ENCODE data around the gene URM1.

URM1 gene

GRCh38 chr9:128344931-128345605 is 26.1 kb upstream of the URM1 start:
- DNase-seq (ENCODE audit: extremely low read depth in 1 of 2, low read depth in 1 of 2) = no peak

GRCh38 chr9:128349125-128349524 is 22.0 kb upstream of the URM1 start:
- no peak for DNase-seq (ENCODE audit: extremely low read depth in 1 of 2, low read depth in 1 of 2)

- no peak for DNase-seq (ENCODE audit: extremely low read depth in 1 of 2, low read depth in 1 of 2)
Measured at GRCh38 chr9:128349772-128350171, 21.4 kb upstream of the URM1 start.

- no peak for DNase-seq (ENCODE audit: extremely low read depth in 1 of 2, low read depth in 1 of 2)
Measured at GRCh38 chr9:128355451-128355850, 15.7 kb upstream of the URM1 start.

- no peak for DNase-seq (ENCODE audit: extremely low read depth in 1 of 2, low read depth in 1 of 2)
Measured at GRCh38 chr9:128358090-128358489, 13.1 kb upstream of the URM1 start.

- no peak for DNase-seq (ENCODE audit: extremely low read depth in 1 of 2, low read depth in 1 of 2)
Measured at GRCh38 chr9:128358861-128359260, 12.3 kb upstream of the URM1 start.

- DNase-seq (ENCODE audit: extremely low read depth in 1 of 2, low read depth in 1 of 2) = no peak
Measured at GRCh38 chr9:128360826-128361225, 10.3 kb upstream of the URM1 start.

- no peak for DNase-seq (ENCODE audit: extremely low read depth in 1 of 2, low read depth in 1 of 2)
Measured at GRCh38 chr9:128361296-128361985, 9.7 kb upstream of the URM1 start.

GRCh38 chr9:128361986-128362646 is 9.1 kb upstream of the URM1 start:
- peak in 1 of 2 donors; percentile 42 for DNase-seq (ENCODE audit: extremely low read depth in 1 of 2, low read depth in 1 of 2)

GRCh38 chr9:128362774-128363173 is 8.4 kb upstream of the URM1 start:
- no peak for DNase-seq (ENCODE audit: extremely low read depth in 1 of 2, low read depth in 1 of 2)

GRCh38 chr9:128365525-128365924 is 5.6 kb upstream of the URM1 start:
- DNase-seq (ENCODE audit: extremely low read depth in 1 of 2, low read depth in 1 of 2) = no peak

GRCh38 chr9:128369024-128369706 is 2.0 kb upstream of the URM1 start:
- no peak for DNase-seq (ENCODE audit: extremely low read depth in 1 of 2, low read depth in 1 of 2)

GRCh38 chr9:128370367-128370751 is 815 bp upstream of the URM1 start:
- no peak for DNase-seq (ENCODE audit: extremely low read depth in 1 of 2, low read depth in 1 of 2)

- no peak for DNase-seq (ENCODE audit: extremely low read depth in 1 of 2, low read depth in 1 of 2)
Measured at GRCh38 chr9:128371630-128372117, 500 bp downstream of the URM1 start.

- no peak for DNase-seq (ENCODE audit: extremely low read depth in 1 of 2, low read depth in 1 of 2)
Measured at GRCh38 chr9:128372188-128372641, 1.0 kb downstream of the URM1 start.

GRCh38 chr9:128372784-128373183 is 1.6 kb downstream of the URM1 start:
- DNase-seq (ENCODE audit: extremely low read depth in 1 of 2, low read depth in 1 of 2) = no peak

GRCh38 chr9:128374221-128374675 is 3.1 kb downstream of the URM1 start:
- no peak for DNase-seq (ENCODE audit: extremely low read depth in 1 of 2, low read depth in 1 of 2)

GRCh38 chr9:128375865-128376264 is 4.7 kb downstream of the URM1 start:
- DNase-seq (ENCODE audit: extremely low read depth in 1 of 2, low read depth in 1 of 2) = no peak

- DNase-seq (ENCODE audit: extremely low read depth in 1 of 2, low read depth in 1 of 2) = no peak
Measured at GRCh38 chr9:128382261-128382660, 11.1 kb downstream of the URM1 start.

GRCh38 chr9:128383007-128383753 is 12.0 kb downstream of the URM1 start:
- DNase-seq (ENCODE audit: extremely low read depth in 1 of 2, low read depth in 1 of 2) = no peak

Data from activated CD8-positive, alpha-beta memory T cell treated with anti-CD3 and anti-CD28 coated beads for 1 hour (primary cell).